HT1080 (cell line): ENCODE results near the gene HSP90B1. TPM values are rescaled to one million over a fixed set of nuclear protein-coding genes. Genes with fewer than 3 reads are reported as not detected.

Experiments used
- DNase-seq: peaks from one replicate; pipeline ENCODE4 v3.0.0-alpha.2; 2015; ENCODE audit warnings: low read depth
- total RNA-seq: library from RNA; depleted of rRNA; stranded (reverse); fragments of >200 nt; shearing (Covaris generic); gene quantifications from 2 replicates; pipeline ENCODE4 v1.2.3, GENCODE V29; 2014

HSP90B1 gene
- total RNA-seq, 1 experiment from 2014 or later = 554 TPM

- DNase-seq = peak; percentile 88
Measured at GRCh38 chr12:103929046-103929783, 995 bp upstream of the HSP90B1 start.

GRCh38 chr12:103929784-103930033 lies 501 bp upstream of the HSP90B1 start:
- no peak for DNase-seq

- no peak for DNase-seq
Measured at GRCh38 chr12:103930787-103931735, 851 bp downstream of the HSP90B1 start.

- no peak for DNase-seq
Measured at GRCh38 chr12:103933237-103933636, 3.0 kb downstream of the HSP90B1 start.

GRCh38 chr12:103936679-103937078 lies 6.5 kb downstream of the HSP90B1 start:
- DNase-seq = no peak

- no peak for DNase-seq
Measured at GRCh38 chr12:103944964-103945363, 14.8 kb downstream of the HSP90B1 start.

GRCh38 chr12:103947871-103948555 lies 17.8 kb downstream of the HSP90B1 start:
- DNase-seq = no peak

GRCh38 chr12:103948746-103949406 lies 18.7 kb downstream of the HSP90B1 start:
- DNase-seq = no peak

- no peak for DNase-seq
Measured at GRCh38 chr12:103952497-103952896, 22.3 kb downstream of the HSP90B1 start.

GRCh38 chr12:103955811-103956508 lies 25.8 kb downstream of the HSP90B1 start:
- DNase-seq = no peak

GRCh38 chr12:103956509-103957027 lies 26.4 kb downstream of the HSP90B1 start:
- DNase-seq = no peak

GRCh38 chr12:103957865-103958388 lies 27.7 kb downstream of the HSP90B1 start:
- DNase-seq = no peak

- DNase-seq = no peak
Measured at GRCh38 chr12:103958621-103959020, 28.4 kb downstream of the HSP90B1 start.

GRCh38 chr12:103960616-103961227 lies 30.5 kb downstream of the HSP90B1 start:
- no peak for DNase-seq

GRCh38 chr12:103962493-103962892 lies 32.3 kb downstream of the HSP90B1 start:
- DNase-seq = no peak

GRCh38 chr12:103964805-103965204 lies 34.6 kb downstream of the HSP90B1 start:
- no peak for DNase-seq

GRCh38 chr12:103965255-103965589 lies 35.0 kb downstream of the HSP90B1 start:
- no peak for DNase-seq

- peak; percentile 99 for DNase-seq
Measured at GRCh38 chr12:103965590-103966504, 35.6 kb downstream of the HSP90B1 start, which contains the start of gene TDG. Gene TDG (plus strand): TSS chr12:103965872. CDS start chr12:103966038, 166 bp downstream.

GRCh38 chr12:103966736-103967135 lies 36.5 kb downstream of the HSP90B1 start:
- no peak for DNase-seq
